Muscle of arm (tissue), 12 donors: ENCODE measurements around the gene AK1. TPM values are rescaled to one million over a fixed set of nuclear protein-coding genes. Genes with fewer than 3 reads are reported as not detected.
"Not testable (repeated sequence)": the region's sequence is repeated elsewhere in the genome, so short reads cannot be mapped to it uniquely, and the experiment has no call there.

Experiments
- DNase-seq: peaks from one replicate; pipeline ENCODE4 v3.0.0-alpha.2; 2013
- polyA plus RNA-seq, 12 donors: library from polyadenylated mRNA; unstranded; fragments of 120-200 nt; gene quantifications; one replicate each; pipeline ENCODE4 v1.2.1, GENCODE V29; 2013; ENCODE audit not compliant: insufficient read length in 12 of 12

AK1 gene
- polyA plus RNA-seq, 12 donors = 441 to 7,878 (median 918) TPM

DNA sequence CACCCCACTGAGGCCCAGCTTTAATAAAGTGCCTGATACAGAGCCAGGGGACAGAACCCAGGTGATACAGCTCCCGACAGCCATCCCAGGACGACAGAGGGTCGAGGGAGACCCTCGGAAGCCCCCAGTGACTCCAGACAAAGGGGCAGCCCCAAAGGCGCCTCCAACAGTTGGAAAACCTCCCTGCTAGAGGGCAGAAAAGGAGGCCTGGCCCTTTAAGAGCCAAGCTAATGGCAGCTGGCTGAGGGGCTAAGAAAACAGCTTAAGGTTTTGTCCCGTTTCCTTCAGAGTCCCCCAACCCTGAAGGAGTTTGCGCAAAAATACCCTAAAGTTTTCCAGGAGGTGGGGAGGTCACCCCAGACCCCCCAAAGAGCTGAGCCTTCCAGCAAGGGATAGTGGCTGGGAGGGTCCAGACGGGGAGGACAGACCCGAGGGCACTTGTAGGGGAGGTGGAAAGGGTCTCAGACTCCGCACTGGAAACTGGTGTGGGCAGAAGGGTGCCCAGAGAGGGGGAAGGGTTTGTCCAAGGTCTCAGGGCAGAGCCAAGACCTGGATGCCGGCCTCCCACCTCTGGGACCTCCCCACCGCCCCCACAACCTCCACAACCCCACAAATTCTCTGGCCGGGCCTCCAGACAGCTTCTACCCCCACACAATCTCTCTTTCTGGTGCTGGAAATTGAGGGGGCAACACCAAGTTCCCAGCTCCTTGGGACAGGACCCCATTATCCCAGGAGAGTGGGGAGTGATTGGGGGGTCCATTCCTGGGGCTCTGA is 8.2 kb upstream of the AK1 start:
- no peak for DNase-seq

DNA sequence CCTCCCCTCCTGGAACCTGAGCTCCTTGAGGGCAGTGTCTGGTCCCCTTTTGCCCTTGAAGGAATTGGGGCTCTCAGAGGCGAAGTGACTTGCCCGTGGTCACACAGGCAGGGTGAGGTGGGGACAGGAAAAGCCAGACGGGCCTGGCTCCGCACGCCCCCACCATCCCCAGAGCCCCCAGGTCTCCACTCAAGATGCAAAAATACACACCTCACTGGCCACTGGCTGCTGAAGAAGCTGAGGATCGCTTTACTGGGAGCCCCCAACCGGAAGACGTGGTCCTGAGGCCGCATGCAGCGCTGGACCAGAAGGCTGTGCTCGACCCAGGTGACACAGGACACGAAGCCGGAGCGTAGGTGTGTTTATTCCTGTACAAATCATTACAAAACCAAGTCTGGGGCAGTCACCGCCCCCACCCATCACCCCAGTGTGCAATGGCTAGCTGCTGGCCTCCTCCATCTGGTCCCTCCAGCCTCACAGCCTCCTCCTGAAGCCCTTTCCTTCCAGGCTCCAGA is 7.6 kb upstream of the AK1 start:
- no peak for DNase-seq

DNA sequence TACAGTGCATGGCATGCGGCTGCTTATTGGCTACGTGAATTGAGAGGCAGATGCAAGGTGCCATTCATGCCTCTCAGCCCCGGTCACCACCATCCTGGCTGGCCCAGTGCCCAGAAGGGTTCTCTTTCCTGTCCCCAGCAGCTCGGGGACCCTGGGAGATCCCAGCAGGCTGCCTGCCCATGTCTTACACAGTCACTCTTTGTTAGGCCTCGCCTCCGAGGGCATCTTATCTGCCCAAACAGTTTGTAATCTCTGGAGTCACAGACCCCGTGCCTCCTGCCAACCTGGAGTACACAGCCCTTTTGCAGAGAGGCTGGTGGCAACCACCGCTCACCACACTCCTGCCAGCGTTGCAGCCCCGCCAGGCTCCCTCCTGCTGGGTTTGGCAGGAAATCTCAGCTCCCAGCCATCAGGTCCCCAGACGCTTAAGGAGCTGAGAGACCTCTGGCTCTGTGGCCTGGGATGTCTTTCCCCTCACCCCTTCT is 7.0 kb upstream of the AK1 start:
- no peak for DNase-seq

DNA sequence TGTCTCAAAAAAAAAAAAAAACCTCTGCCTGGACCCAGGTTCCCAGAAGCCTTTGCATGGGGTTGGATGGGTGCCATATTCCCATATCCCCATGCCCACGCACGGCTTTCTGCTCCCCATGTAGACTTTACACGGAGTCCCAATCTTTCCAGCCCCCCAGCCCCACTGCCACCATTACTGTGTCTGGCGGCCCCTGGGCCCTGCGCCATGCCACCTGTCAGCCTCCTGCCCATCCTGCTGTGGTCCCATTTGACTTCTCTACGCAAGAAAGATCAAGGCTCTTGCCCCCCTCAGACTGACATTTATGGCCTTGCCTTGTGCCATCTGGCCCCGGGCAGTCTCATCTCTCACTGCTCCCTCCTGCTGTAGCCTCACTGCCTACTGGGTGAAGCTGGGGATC is 6.5 kb upstream of the AK1 start:
- no peak for DNase-seq

DNA sequence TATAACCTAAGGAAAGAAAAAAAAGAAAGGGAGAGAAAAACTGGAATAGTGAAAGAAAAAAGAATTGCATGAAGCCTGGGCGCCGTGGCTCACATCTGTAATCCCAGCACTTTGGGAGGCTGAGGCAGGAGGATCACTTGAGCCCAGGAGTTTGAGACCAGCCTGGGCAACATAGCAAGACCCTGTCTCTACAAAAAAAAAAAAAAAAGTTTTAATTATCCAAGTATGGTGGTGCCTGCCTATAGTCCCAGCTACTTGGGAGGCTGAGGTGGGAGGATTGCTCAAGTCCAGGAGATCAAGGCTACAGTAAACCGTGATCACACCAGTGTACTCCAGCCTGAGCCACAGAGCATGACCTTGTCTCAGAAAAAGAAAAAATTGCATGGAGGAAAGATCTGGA is 4.2 kb upstream of the AK1 start:
- not testable (repeated sequence) for DNase-seq

DNA sequence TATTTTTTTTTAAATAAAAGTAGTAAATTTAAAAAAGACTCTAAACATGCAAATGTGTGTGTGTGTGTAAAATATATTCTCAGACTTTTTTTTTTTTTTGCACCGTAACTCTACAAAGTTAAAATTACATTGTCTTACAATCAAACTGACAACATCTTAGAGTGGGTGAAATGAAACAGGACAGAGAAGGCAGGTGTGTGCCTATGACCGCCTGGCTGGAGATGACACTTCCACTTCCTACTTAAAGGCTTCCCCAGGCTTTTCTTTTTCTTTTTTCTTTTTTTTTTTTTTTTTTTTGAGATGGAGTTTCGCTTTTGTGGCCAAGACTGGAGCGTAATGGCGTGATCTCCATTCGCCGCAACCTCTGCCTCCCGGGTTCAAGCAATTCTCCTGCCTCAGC is 2.7 kb upstream of the AK1 start:
- no peak for DNase-seq

DNA sequence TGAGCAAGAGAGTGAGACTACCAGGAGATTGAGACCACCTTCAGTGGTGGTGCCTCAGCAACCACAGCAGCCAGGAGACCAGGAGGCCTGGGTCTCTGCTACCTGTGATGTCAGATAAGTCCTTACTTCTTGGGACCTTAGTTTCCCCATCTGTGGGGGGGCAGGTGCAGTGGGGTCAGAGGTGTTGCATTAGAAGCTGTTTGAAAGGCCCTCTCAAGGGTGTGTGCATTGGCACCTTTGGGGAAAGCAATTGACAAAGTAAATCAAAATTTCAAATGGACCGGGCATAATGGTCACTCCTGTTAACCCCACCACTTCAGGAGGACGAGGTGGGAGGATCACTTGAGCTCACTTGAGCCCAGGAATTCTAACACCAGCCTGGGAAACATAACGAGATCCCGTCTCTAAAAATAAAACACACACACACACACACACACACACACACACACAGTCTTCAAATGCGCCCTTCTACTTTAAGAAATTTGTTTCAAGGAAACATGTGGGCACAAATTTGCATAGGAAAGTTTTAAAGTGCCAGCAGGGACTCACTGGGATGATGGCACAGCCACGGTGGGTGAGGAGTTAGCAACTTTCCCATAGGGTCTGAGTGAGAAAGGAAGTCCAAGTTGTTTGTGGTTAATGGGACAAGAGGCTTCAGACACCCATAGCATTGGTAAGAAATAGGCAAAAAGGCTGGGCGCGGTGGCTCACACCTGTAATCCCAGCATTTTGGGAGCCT is 1.3 kb upstream of the AK1 start:
- DNase-seq = no peak

DNA sequence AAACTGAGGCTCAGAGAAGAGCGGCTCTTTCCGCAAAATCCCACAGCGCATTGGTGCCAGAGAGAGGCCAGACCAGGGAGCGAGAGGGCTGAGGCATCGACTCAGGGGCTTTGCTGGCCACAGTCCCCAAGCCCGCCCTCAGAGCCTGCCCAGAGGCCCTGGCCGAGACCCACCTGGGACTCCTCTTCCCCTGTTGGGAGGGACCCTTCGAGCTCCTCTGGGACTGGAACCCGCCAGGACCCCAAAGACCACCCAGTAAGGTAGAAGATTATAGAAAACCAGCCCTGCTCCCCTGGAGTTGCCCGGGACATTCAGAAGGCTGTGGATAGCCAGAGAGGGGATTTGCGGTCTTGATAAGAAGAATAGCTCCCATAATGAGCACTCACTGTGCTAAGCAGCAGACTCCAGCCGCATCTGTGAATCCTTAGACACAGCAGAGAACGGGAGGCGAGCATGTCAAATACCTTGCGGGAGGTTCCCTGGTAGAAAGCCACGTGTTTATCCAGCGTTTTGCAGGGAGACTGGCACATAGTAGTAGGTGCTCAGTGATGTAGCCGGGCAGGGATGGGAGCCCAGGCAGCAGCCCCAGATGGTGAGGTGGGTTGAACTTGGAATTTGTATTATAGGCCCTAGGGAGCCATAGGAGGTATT is 651 bp upstream of the AK1 start:
- no peak for DNase-seq

DNA sequence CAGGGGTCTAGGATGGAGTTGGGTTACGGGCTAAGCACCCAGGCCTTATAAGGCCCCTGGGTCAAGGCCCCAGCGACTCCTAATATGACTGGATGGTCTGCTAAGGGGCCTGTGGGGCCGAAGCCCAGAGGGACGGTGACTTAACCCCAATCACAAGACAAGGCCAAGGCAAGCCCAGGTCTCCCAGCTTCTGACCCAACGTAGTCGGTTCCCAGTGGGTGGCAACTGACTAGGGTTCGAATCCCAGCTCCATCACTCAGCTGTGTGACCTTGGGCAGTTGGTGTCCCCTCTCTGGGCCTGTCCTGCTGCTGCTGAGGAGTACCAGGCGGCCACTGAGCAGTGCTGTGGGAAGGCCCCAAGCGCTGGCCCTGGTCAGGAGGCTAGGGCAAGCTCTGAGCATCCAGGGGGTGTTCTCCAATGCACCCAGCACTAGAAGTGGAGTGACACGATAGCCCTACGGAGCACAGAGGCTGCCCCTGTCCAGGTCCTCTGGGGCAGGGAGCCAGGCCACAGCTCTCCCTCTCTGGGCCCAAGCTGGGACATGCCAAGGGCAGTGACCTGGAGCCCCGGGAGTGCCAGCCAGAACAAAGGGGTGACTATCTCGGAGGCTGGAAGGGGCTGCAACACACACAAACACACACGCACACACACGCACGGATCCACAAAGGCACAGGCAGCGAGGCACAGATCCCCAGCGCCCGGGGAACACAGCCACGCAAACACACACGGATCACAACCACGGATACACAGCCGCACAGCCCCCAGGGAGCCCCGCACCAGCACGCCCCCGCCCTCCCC is 512 bp downstream of the AK1 start:
- DNase-seq = no peak

DNA sequence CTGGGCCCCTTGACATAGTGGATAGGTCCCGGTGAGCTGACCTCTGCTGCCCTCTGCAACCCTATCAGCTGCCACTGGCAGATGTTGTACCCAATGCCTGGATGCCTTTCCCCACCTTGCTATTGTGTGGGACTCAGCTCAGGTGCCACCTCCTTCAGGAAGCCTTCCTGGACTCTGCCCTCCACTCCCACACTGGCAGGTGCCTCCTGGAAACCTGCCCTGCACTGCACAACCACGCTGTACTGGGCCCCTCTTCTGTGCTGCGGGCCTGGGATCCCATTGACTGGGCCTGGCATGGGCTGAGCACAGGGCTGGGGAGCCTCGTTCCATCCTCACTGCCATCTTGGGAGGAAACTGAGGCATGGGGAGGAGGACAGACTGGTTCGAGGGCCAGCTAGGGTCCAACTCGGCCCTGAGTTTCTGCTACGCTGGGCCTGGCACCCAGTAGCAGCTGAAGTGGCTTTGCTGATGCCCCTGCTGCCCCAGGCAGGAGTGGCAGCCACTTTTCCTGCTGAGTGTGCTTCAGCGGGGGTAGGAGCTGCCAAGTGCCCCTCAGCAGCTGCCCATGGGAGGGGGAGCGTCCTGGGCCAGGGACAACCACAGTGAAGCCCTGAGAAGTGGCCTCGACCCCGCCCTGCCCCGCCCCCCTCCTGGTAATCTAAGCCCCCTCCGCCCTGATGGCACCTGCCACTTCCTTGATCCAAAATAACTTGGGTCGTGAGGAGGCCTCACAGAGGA is 1.3 kb downstream of the AK1 start:
- no peak for DNase-seq

DNA sequence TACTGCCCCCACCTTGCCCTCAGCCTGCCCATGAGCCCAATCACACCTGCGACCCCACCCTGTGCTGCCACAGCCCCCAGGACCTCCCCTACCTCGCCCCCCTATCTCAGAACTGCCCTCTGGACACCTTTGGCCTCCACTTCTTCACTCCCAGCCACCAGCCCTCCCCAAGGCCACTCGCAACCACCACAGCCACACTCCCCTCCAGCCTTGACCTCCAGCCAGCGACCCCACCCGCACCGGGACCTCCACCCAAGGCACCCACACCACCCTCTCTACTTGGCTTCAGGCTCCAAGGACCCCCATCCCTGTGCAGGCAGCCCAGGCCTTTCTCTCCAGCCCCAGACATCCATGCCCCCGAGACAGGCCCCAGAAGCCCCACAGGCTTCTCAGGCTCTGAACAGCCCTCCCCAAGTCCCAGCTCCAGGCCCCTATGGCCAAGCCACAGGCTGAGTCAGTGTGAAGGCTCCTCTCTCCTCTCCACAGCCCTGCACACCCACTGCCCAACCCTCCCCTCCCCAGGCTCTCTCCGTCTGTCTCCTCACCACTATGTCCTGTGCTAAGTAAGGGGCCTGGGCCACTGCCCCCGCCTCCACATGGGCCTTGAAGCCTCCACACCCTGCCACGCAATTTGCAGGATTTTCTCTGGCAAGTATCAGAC is 2.0 kb downstream of the AK1 start:
- DNase-seq = no peak

DNA sequence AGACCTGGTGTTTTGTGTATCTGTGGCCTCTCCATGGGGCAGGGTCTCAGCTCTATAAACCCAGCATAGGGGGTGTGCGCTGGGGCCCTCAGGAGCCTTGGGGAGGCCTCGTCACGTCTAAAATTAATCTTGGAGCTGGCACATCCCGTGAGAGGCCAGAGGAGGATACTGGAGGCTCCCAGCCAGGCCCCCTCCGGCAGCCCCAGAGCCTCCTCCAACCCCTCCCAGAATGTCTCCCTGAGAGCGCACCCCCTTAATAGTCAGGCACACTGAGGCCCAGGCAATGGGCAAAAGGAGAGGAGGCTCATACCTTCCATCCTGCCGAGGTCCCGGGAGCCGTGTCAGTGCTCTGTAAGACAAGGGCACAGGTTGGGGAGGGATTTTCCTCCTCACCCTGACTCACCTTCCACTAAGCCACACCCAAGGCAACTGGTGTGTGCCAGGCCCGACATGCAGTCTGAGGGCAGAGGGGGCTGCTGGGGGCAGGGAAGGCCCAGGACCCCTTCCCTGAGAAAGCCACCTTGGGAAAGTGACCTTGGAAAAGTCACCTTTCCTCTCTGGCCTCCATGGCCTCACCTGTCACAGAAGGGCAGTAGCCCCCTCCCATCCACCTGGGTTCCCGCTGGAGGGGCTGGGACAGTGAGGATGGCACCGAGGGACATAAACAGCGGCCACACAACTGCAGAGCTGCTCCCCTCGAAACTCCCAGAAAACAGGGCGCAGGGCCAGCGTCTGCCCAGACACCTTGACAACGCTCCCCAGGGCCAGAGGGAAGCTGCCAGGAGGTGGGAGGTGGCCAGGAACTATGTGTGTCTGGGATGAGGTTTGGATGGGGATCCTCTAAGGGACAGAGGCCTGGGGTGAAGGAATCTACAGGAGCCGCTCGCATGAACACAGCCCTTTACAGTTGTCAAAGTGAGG is 2.9 kb downstream of the AK1 start:
- no peak for DNase-seq

DNA sequence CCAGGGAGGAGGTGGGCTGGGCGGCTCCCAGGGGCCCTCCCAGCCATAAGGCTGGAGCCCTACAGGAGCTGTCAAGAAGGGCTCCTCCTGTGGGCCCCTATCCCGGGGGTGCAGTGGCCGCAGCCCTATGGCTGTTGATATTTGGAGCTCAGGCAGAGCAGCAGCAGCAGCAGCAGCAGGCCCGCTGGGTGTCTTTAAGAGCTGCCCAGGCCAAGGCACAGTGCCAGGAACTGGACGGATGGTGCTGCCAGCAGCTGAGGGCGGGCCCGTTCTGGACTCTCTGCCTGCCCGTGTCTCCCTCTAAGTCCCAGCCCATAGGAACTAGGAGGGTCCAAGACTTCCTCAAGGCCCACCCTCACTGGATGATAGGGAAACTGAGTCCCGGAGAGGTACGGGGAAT is 3.6 kb downstream of the AK1 start:
- DNase-seq = no peak

DNA sequence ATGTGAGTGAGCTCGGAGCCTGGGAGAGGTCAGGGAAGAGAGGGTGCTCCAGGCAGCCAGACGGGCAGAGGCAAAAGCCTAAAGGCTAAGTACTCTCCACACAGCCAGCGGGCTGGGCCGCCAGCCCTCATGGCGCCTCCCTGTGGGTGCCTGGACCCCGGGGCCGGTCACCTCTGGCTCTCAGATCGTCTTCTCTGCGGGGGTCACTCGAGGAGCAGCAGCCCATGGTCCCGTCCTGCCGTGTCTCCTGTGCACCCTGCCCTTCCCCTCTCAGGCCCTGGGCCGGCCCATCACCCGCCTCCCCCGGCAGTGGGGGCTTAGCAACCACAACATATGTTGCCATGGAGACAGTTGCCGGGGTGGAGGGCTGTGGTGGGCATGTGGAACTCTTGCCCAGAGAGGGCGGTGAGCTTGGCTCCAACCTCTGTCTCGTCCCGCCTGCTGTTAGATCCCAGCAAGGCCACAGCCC is 4.2 kb downstream of the AK1 start:
- no peak for DNase-seq

DNA sequence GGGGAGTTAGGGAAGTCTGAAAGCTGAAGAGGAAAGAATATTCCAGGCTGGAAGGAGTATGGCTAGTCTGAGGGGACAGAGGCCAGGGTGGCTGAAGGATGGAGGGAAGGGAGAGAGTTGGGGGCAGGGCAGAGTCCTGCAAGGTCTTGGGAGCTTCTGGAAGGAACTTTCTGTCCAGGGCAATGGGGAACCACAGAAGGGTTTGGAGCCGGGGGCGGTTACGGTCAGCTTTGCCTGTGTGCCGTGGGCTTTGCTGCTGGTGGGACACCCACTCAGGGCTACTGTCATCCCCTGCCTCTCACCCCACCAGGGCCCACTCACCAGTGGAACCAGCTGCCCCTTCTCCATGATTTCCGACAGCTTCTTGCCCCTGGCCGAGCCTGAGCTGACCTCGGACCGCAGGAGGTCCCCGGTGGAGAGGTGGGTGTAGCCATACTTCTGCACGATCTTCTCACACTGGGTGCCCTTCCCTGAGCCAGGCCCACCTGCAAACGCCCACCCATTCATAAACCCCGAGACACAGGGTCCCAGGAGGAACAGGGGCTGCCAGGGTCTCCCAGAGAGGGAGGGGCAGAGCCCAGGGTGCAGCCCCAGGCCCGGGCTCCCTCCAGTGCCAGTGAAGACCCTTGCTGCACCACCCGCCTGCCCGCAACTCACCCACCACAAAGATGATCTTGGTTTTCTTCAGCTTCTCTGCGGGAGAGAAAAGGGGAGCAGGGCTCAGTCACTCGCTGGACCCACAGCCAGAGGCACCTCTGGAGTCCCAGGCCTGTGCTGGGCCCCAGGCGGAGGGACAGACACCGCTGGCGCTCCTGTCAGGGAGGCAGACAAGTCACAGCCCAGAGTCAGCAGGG is 4.9 kb downstream of the AK1 start:
- DNase-seq = no peak

DNA sequence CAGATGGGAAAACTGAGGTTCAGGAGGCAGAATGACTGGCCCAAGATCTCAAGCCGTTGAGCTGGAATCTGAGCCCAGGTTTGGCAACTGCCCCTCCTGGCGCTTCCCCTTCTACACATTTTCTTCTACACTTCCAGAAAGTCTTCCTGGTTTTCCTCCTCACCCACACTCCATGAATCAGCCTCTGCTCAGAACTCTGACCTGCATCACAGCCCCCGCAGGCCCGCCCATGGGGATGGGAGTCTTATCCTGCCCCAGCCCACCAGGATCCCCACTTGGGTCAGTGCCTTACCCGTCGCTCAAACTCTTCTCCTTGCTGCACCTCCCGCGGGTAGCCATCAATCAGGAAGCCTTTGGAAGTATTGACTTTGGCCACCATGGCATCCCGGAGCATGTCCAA is 5.9 kb downstream of the AK1 start:
- no peak for DNase-seq

DNA sequence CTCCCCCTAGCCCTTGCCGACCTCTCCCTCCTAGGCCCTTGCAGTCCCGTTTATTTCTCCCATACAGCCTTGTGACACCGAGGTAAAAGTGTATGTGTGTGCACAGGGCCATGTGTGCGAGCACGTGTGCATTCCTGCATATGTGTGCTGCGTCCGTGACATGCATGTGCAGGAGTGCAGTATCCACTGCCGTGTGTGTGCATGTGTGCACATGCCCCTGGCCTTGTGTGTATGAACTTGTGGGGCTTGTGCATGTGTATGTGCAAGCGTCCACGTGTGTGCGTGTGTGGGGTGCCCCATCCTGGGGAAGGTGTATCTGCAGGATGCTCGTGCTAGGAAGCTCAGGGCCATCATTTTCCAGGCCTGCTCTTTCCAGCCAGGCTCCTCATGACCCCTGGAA is 6.6 kb downstream of the AK1 start:
- DNase-seq = no peak

DNA sequence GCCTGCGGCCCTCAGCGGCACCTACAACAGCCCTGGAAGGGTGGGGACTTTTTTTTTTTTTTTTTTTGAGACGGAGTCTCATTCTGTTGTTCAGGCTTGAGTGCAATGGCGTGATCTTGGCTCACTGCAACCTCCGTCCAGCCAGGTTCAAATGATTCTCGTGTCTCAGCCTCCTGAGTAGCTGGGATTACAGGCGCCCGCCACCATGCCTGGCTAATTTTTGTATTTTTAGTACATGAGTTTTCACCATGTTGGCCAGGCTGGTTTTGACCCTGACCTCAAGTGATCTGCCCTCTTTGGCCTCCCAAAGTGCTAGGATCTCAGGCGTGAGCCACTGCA is 7.4 kb downstream of the AK1 start:
- DNase-seq = not testable (repeated sequence)
